Neural cell (in vitro differentiated cells): Measurements from ENCODE around the gene GRIK3. TPM values are rescaled to one million over a fixed set of nuclear protein-coding genes. Genes with fewer than 3 reads are reported as not detected.

Experiments
- H2AFZ ChIP-seq: fragments of 200-600, 300-800 bp; sonication (generic), shearing (Covaris generic); 2 replicates; pipeline ENCODE4 v1.6.0; 2014; ENCODE audit warnings: low read depth, mild to moderate bottlenecking, antibody characterized with exemption, low read length, moderate library complexity
- H3F3A ChIP-seq: fragments of 200-600 bp; shearing (Covaris generic); 2 replicates; pipeline ENCODE4 v1.6.1; 2016; ENCODE audit warnings: mild to moderate bottlenecking, moderate library complexity, mixed read lengths, antibody characterized with exemption, low read length; ENCODE audit not compliant: insufficient read depth, poor library complexity, severe bottlenecking
- H3K27ac ChIP-seq: fragments of 200-600, 300-800 bp; sonication (generic), shearing (Covaris generic); 2 replicates; pipeline ENCODE4 v1.5.1; 2014; ENCODE audit warnings: mild to moderate bottlenecking, low read length, moderate library complexity
- H3K27me3 ChIP-seq: fragments of 300-800, 200-600 bp; sonication (generic), shearing (Covaris generic); 2 replicates; pipeline ENCODE4 v1.6.0; 2014; ENCODE audit warnings: mild to moderate bottlenecking, low read depth, low read length, moderate library complexity; ENCODE audit not compliant: insufficient read depth
- H3K36me3 ChIP-seq: fragments of 300-800, 200-600 bp; sonication (generic), shearing (Covaris generic); 2 replicates; pipeline ENCODE4 v1.5.1; 2014; ENCODE audit warnings: mild to moderate bottlenecking, antibody characterized with exemption, low read length, moderate library complexity; ENCODE audit not compliant: insufficient read depth
- H3K4me2 ChIP-seq: fragments of 300-800, 200-600 bp; sonication (generic), shearing (Covaris generic); 2 replicates; pipeline ENCODE4 v1.6.0; 2014; ENCODE audit warnings: mild to moderate bottlenecking, low read length
- H3K4me3 ChIP-seq: fragments of 300-800, 200-600 bp; sonication (generic), shearing (Covaris generic); 2 replicates; pipeline ENCODE4 v1.5.1; 2014; ENCODE audit warnings: mild to moderate bottlenecking, low read length, moderate library complexity
- H3K79me2 ChIP-seq: fragments of 200-600 bp; shearing (Covaris generic); replicated peaks from 2 replicates; pipeline ENCODE4 v1.6.0; 2014; ENCODE audit warnings: mild to moderate bottlenecking, low read length, moderate library complexity; ENCODE audit not compliant: insufficient read depth
- H3K9ac ChIP-seq: fragments of 300-800, 200-600 bp; sonication (generic), shearing (Covaris generic); 2 replicates; pipeline ENCODE4 v1.6.1; 2016; ENCODE audit warnings: mild to moderate bottlenecking, low read length, mixed read lengths
- H3K9me2 ChIP-seq: fragments of 200-600 bp; shearing (Covaris generic); 2 replicates; pipeline ENCODE4 v1.6.1; 2016; ENCODE audit warnings: mild to moderate bottlenecking, low read length, mixed read lengths; ENCODE audit not compliant: insufficient read depth
- H3K9me3 ChIP-seq: fragments of 200-600, 300-800 bp; sonication (generic), shearing (Covaris generic); 2 replicates; pipeline ENCODE4 v1.6.1; 2016; ENCODE audit warnings: mild to moderate bottlenecking, mixed run types, low read length, moderate library complexity, mixed read lengths
- H4K20me1 ChIP-seq: fragments of 200-600 bp; shearing (Covaris generic); 2 replicates; pipeline ENCODE4 v1.6.1; 2016; ENCODE audit warnings: mild to moderate bottlenecking, mixed run types; ENCODE audit not compliant: insufficient read depth
- EP300 ChIP-seq: fragments of 450-650 bp; conservative IDR thresholded peaks from 2 replicates; pipeline ENCODE4 v1.6.1; 2014; ENCODE audit warnings: antibody characterized with exemption, mild to moderate bottlenecking, moderate library complexity; ENCODE audit not compliant: poor library complexity, severe bottlenecking
- EZH2 ChIP-seq: fragments of 200-600, 300-800 bp; shearing (Covaris generic), sonication (generic); IDR thresholded peaks from 2 replicates; pipeline ENCODE4 v1.6.1; 2014; ENCODE audit warnings: antibody characterized with exemption, low read length, borderline replicate concordance, mild to moderate bottlenecking; ENCODE audit not compliant: insufficient read depth, poor library complexity, severe bottlenecking
- MXI1 ChIP-seq: fragments of 450-650 bp; conservative IDR thresholded peaks from 2 replicates; pipeline ENCODE4 v1.6.1; 2014; ENCODE audit warnings: antibody characterized with exemption, mild to moderate bottlenecking; ENCODE audit not compliant: poor library complexity, severe bottlenecking
- POLR2AphosphoS5 ChIP-seq: IDR thresholded peaks from 2 replicates; pipeline ENCODE4 v1.6.1; 2012
- RAD21 ChIP-seq: fragments of 450-650 bp; conservative IDR thresholded peaks from 2 replicates; pipeline ENCODE4 v1.6.1; 2014; ENCODE audit warnings: antibody characterized with exemption, mild to moderate bottlenecking, moderate library complexity
- SMC3 ChIP-seq: fragments of 450-650 bp; conservative IDR thresholded peaks from 2 replicates; pipeline ENCODE4 v1.6.1; 2014; ENCODE audit warnings: antibody characterized with exemption, mild to moderate bottlenecking, moderate library complexity; ENCODE audit not compliant: poor library complexity
- TAF1 ChIP-seq: IDR thresholded peaks from 2 replicates; pipeline ENCODE4 v1.6.1; 2012; ENCODE audit warnings: low read depth
- polyA plus RNA-seq: library from polyadenylated mRNA; depleted of rRNA; stranded (reverse); fragments of >200 nt; gene quantifications from 2 replicates; pipeline ENCODE4 v1.2.3, GENCODE V29; 2014
- TF ChIP-seq, protein P1 (sequence below): IDR thresholded peaks from 2 replicates; pipeline ENCODE4 v1.6.1; 2012; ENCODE audit warnings: borderline replicate concordance
- TF ChIP-seq, protein P2 (sequence below): fragments of 450-650 bp; IDR thresholded peaks from 2 replicates; pipeline ENCODE4 v1.5.1; 2014; ENCODE audit warnings: antibody characterized with exemption, mild to moderate bottlenecking, moderate library complexity; ENCODE audit not compliant: poor library complexity, severe bottlenecking

GRIK3 gene
- polyA plus RNA-seq, 1 donor from 2014 or later = 5.0 TPM

GRCh38 chr1:37053173-37053572 lies 18.9 kb upstream of the GRIK3 start:
- Histone ChIP-seq H3F3A (no peaks in the 10 kb centered on the region), H2AFZ (no peak overlapping the region), H3K9ac (no peak overlapping the region), H4K20me1 (no peaks in the 10 kb centered on the region), H3K79me2 (no peaks in the 10 kb centered on the region), H3K9me2 (no peaks in the 10 kb centered on the region), H3K27ac (no peak overlapping the region), H3K4me3 (no peak overlapping the region), H3K36me3 (no peaks in the 10 kb centered on the region), H3K27me3 (no peaks in the 10 kb centered on the region), H3K4me2 (no peak overlapping the region), H3K9me3 (no peaks in the 10 kb centered on the region)
- TF ChIP-seq RAD21 (no peak), POLR2AphosphoS5 (no peak), MXI1 (no peak), EZH2 (no peak), TAF1 (no peak), SMC3 (no peak), EP300 (no peak)
- TF ChIP-seq, protein P1, sequence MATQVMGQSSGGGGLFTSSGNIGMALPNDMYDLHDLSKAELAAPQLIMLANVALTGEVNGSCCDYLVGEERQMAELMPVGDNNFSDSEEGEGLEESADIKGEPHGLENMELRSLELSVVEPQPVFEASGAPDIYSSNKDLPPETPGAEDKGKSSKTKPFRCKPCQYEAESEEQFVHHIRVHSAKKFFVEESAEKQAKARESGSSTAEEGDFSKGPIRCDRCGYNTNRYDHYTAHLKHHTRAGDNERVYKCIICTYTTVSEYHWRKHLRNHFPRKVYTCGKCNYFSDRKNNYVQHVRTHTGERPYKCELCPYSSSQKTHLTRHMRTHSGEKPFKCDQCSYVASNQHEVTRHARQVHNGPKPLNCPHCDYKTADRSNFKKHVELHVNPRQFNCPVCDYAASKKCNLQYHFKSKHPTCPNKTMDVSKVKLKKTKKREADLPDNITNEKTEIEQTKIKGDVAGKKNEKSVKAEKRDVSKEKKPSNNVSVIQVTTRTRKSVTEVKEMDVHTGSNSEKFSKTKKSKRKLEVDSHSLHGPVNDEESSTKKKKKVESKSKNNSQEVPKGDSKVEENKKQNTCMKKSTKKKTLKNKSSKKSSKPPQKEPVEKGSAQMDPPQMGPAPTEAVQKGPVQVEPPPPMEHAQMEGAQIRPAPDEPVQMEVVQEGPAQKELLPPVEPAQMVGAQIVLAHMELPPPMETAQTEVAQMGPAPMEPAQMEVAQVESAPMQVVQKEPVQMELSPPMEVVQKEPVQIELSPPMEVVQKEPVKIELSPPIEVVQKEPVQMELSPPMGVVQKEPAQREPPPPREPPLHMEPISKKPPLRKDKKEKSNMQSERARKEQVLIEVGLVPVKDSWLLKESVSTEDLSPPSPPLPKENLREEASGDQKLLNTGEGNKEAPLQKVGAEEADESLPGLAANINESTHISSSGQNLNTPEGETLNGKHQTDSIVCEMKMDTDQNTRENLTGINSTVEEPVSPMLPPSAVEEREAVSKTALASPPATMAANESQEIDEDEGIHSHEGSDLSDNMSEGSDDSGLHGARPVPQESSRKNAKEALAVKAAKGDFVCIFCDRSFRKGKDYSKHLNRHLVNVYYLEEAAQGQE = no peak
- TF ChIP-seq, protein P2, sequence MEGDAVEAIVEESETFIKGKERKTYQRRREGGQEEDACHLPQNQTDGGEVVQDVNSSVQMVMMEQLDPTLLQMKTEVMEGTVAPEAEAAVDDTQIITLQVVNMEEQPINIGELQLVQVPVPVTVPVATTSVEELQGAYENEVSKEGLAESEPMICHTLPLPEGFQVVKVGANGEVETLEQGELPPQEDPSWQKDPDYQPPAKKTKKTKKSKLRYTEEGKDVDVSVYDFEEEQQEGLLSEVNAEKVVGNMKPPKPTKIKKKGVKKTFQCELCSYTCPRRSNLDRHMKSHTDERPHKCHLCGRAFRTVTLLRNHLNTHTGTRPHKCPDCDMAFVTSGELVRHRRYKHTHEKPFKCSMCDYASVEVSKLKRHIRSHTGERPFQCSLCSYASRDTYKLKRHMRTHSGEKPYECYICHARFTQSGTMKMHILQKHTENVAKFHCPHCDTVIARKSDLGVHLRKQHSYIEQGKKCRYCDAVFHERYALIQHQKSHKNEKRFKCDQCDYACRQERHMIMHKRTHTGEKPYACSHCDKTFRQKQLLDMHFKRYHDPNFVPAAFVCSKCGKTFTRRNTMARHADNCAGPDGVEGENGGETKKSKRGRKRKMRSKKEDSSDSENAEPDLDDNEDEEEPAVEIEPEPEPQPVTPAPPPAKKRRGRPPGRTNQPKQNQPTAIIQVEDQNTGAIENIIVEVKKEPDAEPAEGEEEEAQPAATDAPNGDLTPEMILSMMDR = no peak

DNA sequence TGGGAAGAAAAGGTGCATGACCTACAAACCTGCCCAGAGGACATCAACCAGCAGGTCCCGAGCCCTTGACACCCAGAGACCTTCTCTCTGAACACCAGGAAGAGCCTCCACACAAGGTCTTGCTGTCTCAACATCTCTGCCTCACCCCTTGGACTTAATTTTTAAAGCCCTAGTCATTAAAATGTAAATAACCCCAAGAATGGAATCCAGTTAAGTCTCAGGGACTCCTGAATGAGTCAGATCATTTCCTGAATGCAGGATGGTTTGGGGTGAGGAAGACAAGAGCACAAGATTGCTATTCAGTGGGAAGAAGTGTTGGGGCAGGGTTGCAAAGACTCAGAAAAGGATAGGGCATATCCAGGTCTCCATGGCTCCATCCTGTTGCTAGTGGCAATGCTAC lies 17.8 kb upstream of the GRIK3 start:
- Histone ChIP-seq H3F3A (no peaks in the 10 kb centered on the region), H4K20me1 (no peaks in the 10 kb centered on the region), H3K4me3 (no peak overlapping the region), H3K9me3 (no peaks in the 10 kb centered on the region), H3K4me2 (no peak overlapping the region), H2AFZ (no peak overlapping the region), H3K9ac (no peak overlapping the region), H3K79me2 (no peaks in the 10 kb centered on the region), H3K36me3 (no peaks in the 10 kb centered on the region), H3K27ac (no peak overlapping the region), H3K9me2 (no peaks in the 10 kb centered on the region), H3K27me3 (no peaks in the 10 kb centered on the region)
- TF ChIP-seq SMC3 (no peak), RAD21 (no peak), EP300 (no peak), EZH2 (no peak), MXI1 (no peak), POLR2AphosphoS5 (no peak), TAF1 (no peak)
- TF ChIP-seq, protein P2 = no peak
- TF ChIP-seq, protein P1 = no peak
